Mammary epithelial cell (primary cell): ENCODE measurements around the gene FZD4.

Source experiments
- CTCF ChIP-seq, 2 donors: IDR thresholded peaks in 1 of 2; conservative IDR thresholded peaks in 1 of 2; 2 replicates each; pipeline ENCODE4 v1.5.1; 2011 to 2012; ENCODE audit warnings: inconsistent platforms in 2 of 2, low read length in 2 of 2, mild to moderate bottlenecking in 2 of 2, control low read depth in 1 of 2, low read depth in 1 of 2; ENCODE audit not compliant: insufficient read depth in 1 of 2; ENCODE audit errors: extremely low read depth in 1 of 2
- EZH2 ChIP-seq: IDR thresholded peaks from 2 replicates; pipeline ENCODE4 v1.6.1; 2012; ENCODE audit warnings: low read length, inconsistent platforms, borderline replicate concordance

- TF ChIP-seq EZH2 (no peak), CTCF (conservative IDR thresholded peaks at IDR 0.05 in 1 of 2, IDR thresholded peaks at IDR 0.05 in 1 of 2; ENCODE audit: extremely low read depth in 1 of 2, insufficient read depth in 1 of 2, low read depth in 1 of 2, low read length in 2 of 2) (no peak)
These were observed 3.5 kb downstream of the FZD4 start for GRCh38 chr11:86951706-86952105.
